HG03066 (cell line): Measurements from ENCODE around the gene NUBPL.

Experiments
- ATAC-seq: cut with Tn5 transposase; IDR thresholded peaks from one replicate; pipeline ENCODE4 v1.9.1; 2021; ENCODE audit warnings: low read depth; ENCODE audit not compliant: unreplicated experiment

The NUBPL gene

GRCh38 chr14:31561155-31561846, at the start of gene NUBPL:
Gene NUBPL (plus strand): TSS chr14:31561404. CDS start chr14:31561440, 36 bp downstream.
- peak; percentile 97 for ATAC-seq

- no peak for ATAC-seq
Observed at GRCh38 chr14:31527087-31527486, 34.1 kb upstream of the NUBPL start.

- ATAC-seq = no peak
Observed at GRCh38 chr14:31527546-31527945, 33.7 kb upstream of the NUBPL start.

GRCh38 chr14:31529053-31529452, 32.2 kb upstream of the NUBPL start:
- no peak for ATAC-seq

GRCh38 chr14:31530136-31530535, 31.1 kb upstream of the NUBPL start:
- no peak for ATAC-seq

- ATAC-seq = no peak
Observed at GRCh38 chr14:31536201-31536960, 24.8 kb upstream of the NUBPL start.

GRCh38 chr14:31541702-31542101, 19.5 kb upstream of the NUBPL start:
- ATAC-seq = no peak

- ATAC-seq = no peak
Observed at GRCh38 chr14:31543969-31544799, 17.0 kb upstream of the NUBPL start.

- no peak for ATAC-seq
Observed at GRCh38 chr14:31544816-31545215, 16.4 kb upstream of the NUBPL start.

- no peak for ATAC-seq
Observed at GRCh38 chr14:31545328-31545727, 15.9 kb upstream of the NUBPL start.

GRCh38 chr14:31549817-31550216, 11.4 kb upstream of the NUBPL start:
- no peak for ATAC-seq

GRCh38 chr14:31550589-31550988, 10.6 kb upstream of the NUBPL start:
- no peak for ATAC-seq

GRCh38 chr14:31556191-31556590, 5.0 kb upstream of the NUBPL start:
- no peak for ATAC-seq

- ATAC-seq = no peak
Observed at GRCh38 chr14:31559939-31560338, 1.3 kb upstream of the NUBPL start.

GRCh38 chr14:31560759-31561154, 447 bp upstream of the NUBPL start:
- ATAC-seq = no peak

- no peak for ATAC-seq
Observed at GRCh38 chr14:31564194-31564593, 3.0 kb downstream of the NUBPL start.

- ATAC-seq = no peak
Observed at GRCh38 chr14:31566456-31566855, 5.3 kb downstream of the NUBPL start.

GRCh38 chr14:31567655-31568054, 6.5 kb downstream of the NUBPL start:
- no peak for ATAC-seq

- ATAC-seq = no peak
Observed at GRCh38 chr14:31568161-31568560, 7.0 kb downstream of the NUBPL start.

GRCh38 chr14:31568671-31569070, 7.5 kb downstream of the NUBPL start:
- no peak for ATAC-seq

- ATAC-seq = no peak
Observed at GRCh38 chr14:31572955-31573354, 11.8 kb downstream of the NUBPL start.
